IPS-18a (cell line): Measurements from ENCODE around the gene DDX47.
"Not testable (repeated sequence)": the region's sequence is repeated elsewhere in the genome, so short reads cannot be mapped to it uniquely, and the experiment has no call there.

Source experiments
- H3K27ac ChIP-seq: one replicate; pipeline ENCODE4 v1.5.1; 2013; ENCODE audit warnings: low read length
- H3K27me3 ChIP-seq: one replicate; pipeline ENCODE4 v1.6.1; 2013; ENCODE audit warnings: mild to moderate bottlenecking, low read length; ENCODE audit not compliant: control insufficient read depth, insufficient read depth
- H3K36me3 ChIP-seq: one replicate; pipeline ENCODE4 v1.6.1; 2013; ENCODE audit warnings: low read depth, low read length; ENCODE audit not compliant: control insufficient read depth
- H3K4me1 ChIP-seq: one replicate; pipeline ENCODE4 v1.6.1; 2013; ENCODE audit warnings: low read depth, low read length; ENCODE audit not compliant: control insufficient read depth
- H3K4me3 ChIP-seq: one replicate; pipeline ENCODE4 v1.5.1; 2013; ENCODE audit warnings: low read length
- H3K9ac ChIP-seq: one replicate; pipeline ENCODE4 v1.6.1; 2013; ENCODE audit warnings: mild to moderate bottlenecking, low read length, moderate library complexity
- H3K9me3 ChIP-seq: one replicate; pipeline ENCODE4 v1.6.1; 2013; ENCODE audit warnings: low read depth, low read length; ENCODE audit not compliant: control insufficient read depth

Gene DDX47

DNA sequence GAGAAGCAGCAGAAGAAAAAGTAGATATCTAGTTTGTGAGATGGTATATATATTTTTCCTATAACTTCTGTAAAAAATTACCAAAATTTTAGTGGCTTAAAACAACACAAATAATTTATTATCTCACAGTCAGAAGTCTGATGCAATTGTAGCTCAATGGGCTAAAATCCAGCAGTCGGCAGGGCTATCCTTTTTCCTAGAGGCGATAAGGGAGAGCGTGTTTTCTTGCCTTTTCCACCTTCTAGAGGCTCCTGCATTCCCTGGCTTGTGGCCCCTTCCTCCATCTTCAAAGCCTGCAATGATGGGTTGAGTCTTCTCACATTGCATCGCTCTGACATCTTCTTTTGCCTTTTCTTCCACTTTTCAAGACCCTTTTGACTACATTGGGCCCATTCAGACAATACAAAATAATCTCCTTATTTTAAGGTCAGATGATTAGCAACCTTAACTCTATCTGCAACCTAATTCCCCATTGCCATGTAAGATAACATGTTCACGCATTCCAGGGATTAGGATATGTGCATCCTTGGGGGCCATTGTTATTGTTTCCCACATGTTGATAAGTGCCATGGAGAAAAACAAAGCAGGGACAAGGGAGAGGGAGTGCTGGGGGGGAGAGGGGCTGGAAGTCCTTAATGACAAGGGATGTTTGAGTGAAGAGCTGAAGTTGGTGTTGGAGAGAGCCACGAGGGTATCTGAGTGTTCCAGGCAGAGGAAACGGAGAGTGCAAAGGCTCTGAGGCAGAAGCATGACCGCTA, 13.8 kb upstream of the DDX47 start:
- H3K27me3 ChIP-seq: no peaks in the 10 kb centered on the region
- H3K4me1 ChIP-seq: peaks cover 4% of the 10 kb centered on the region
- no peak overlapping the region for H3K27ac ChIP-seq
- no peaks in the 10 kb centered on the region for H3K9me3 ChIP-seq
- H3K9ac ChIP-seq: no peak overlapping the region
- H3K4me3 ChIP-seq: no peak overlapping the region
- no peaks in the 10 kb centered on the region for H3K36me3 ChIP-seq

DNA sequence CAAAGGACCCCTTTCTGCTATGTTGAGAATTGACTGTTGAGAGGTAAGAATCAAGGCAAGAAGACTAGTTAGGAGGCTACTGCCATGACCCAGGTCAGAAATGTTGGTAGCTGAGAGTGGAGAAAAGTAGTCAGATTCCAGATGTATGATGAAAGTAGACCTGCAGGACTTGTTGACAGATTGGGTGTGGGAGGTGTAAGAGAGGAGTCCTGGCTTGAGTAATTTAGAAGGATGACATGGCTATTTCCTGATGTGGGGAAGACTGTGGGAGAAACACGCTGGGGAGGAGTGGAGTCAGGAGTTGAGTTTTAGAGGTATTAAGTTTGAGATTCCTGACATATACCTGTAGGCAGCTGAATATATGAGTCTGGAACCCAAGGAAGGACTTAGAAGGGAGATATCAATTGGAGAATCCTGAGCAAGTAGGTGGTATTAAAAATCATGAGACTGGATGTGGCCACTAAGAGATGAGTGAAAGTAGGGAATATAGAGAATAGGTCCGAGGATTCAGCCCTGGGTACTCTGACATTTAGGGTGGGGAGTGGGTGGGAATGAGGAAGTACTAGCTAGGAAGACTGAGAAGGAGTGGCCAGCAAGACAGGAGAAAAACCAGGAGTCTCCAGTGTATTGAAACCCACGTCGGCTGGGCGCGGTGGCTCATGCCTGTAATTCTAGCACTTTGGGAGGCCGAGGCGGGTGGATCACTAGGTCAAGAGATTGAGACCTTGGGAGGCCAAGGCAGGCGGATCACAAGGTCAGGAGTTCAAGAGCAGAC, 12.6 kb upstream of the DDX47 start:
- Histone ChIP-seq H3K4me3 (no peak overlapping the region), H3K4me1 (peaks cover 4% of the 10 kb centered on the region), H3K27me3 (no peaks in the 10 kb centered on the region), H3K27ac (no peak overlapping the region), H3K9me3 (no peaks in the 10 kb centered on the region), H3K9ac (no peak overlapping the region), H3K36me3 (no peaks in the 10 kb centered on the region)

DNA sequence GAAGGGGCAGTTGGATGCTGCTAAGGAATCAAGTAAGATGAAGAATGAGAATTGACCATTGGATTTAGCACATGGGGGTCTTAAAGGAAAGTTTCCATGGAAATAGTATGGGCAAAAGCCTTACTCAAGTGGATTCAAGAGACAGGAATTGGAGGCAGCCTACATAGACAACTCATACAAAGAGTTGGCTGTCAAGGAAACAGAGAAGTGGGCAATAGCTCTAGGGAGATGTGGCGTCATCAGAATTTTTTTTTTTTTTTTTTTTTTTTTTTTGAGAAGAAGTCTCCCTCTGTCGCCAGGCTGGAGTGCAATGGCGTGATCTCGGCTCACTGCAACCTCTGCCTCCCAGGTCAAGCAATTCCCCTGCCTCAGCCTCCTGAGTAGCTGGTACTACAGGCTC, 11.5 kb upstream of the DDX47 start:
- H3K4me3 ChIP-seq, H3K36me3 ChIP-seq, H3K27me3 ChIP-seq, H3K4me1 ChIP-seq, H3K9me3 ChIP-seq, H3K9ac ChIP-seq, H3K27ac ChIP-seq: not testable (repeated sequence)

DNA sequence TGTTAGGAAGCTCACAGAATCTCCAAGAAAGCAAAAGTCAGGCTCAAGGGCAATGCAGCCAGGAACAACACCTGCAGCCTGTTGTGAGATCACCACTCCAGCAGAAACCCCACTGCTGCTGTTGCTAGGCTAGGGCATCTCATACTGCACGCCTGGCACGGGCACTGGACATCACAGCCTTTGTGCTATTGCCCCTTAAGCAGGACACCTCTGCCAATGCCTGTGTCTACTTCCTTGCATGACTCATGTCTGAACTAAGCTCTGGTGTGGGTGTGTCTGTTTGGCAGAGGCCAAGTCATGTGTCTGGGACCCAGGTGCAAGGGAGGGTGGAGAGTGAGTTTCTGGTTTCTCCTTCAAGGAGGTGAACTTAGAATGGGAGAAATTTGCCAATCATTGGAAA, 10.0 kb upstream of the DDX47 start:
- no peaks in the 10 kb centered on the region for H3K27me3 ChIP-seq
- peaks cover 4% of the 10 kb centered on the region for H3K4me1 ChIP-seq
- H3K9ac ChIP-seq: no peak overlapping the region
- no peaks in the 10 kb centered on the region for H3K9me3 ChIP-seq
- no peaks in the 10 kb centered on the region for H3K36me3 ChIP-seq
- H3K4me3 ChIP-seq: no peak overlapping the region
- H3K27ac ChIP-seq: no peak overlapping the region

DNA sequence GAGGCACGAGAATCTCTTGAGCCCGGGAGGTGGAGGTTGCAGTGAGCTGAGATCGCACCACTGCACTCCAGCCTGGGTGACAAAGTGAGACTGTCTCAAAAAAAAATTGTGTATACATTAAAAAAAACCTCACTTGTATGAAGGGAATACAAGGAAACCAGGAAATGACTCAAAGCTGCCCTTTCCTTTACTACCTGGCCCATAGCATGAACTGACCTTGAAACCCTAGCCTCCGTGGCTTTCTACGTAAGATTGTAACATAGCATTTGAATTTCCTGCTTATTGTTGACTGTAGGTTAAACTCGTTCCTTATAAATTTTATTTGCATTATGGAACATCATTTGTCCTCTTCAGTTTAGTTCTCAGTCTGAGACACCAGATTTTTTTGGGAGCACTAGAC, 9.1 kb upstream of the DDX47 start:
- Histone ChIP-seq H3K9ac (no peak overlapping the region), H3K9me3 (no peaks in the 10 kb centered on the region), H3K27me3 (no peaks in the 10 kb centered on the region), H3K36me3 (no peaks in the 10 kb centered on the region), H3K27ac (no peak overlapping the region), H3K4me1 (peaks cover 4% of the 10 kb centered on the region), H3K4me3 (no peak overlapping the region)

DNA sequence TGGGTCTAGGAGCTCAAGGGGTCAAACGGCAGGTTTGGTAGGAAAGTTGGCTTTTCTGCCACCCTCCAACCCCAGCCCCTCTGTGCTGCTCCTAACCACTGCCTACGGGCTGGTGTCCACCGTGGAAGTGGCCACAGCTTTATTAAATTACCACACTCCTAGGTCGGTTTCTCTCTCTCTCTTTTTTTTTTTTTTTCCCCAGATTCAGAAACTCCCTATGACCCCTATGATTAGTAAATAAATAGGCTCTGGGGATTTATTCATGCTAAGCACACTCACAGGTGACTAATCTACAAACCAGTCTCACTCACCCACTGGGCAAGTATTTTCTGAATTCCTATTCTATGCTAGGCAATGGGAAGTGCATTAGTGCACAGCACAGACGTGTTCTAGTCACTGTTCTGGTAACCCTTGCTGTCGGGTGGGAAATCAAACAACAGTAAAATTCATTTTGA, 8.7 kb upstream of the DDX47 start:
- Histone ChIP-seq H3K4me3 (no peak overlapping the region), H3K36me3 (no peaks in the 10 kb centered on the region), H3K27ac (no peak overlapping the region), H3K4me1 (peaks cover 2% of the 10 kb centered on the region), H3K27me3 (no peaks in the 10 kb centered on the region), H3K9ac (no peak overlapping the region), H3K9me3 (no peaks in the 10 kb centered on the region)

DNA sequence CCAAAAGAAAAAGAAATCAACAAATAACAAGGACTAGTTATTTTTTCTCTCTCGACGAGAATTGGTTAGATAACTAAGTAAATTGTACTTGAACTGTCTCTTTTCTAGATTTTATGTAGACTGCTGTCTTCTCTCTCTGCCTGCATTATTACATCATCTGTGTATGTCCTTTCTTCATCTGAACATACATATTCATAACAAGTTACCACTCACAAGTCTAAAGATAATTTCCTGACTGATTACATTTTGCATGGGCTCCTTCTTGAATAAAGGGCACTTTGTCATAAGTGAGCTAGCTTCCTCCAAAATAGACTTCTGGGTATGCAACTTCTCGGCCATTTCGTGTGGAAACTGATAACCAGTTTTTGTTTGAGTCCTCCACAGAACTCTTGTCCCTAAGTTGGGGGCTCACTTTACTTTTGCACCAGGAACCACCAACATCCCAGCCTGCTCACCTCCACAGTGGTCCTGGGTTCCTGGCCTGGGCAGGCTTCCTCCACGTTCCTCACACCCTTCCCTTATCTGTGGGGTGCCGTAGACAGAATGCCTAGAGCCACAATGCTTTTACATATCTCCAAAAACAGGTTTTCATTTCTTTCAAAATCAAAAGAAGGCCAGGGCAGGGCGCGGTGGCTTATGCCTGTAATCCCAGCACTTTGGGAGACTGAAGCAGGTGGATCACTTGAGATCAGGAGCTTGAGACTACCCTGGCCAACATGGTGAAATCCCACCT, 6.2 kb upstream of the DDX47 start:
- Histone ChIP-seq H3K9me3 (no peaks in the 10 kb centered on the region), H3K9ac (no peak overlapping the region), H3K36me3 (no peaks in the 10 kb centered on the region), H3K27me3 (no peaks in the 10 kb centered on the region), H3K4me1 (no peaks in the 10 kb centered on the region), H3K4me3 (no peak overlapping the region), H3K27ac (no peak overlapping the region)

DNA sequence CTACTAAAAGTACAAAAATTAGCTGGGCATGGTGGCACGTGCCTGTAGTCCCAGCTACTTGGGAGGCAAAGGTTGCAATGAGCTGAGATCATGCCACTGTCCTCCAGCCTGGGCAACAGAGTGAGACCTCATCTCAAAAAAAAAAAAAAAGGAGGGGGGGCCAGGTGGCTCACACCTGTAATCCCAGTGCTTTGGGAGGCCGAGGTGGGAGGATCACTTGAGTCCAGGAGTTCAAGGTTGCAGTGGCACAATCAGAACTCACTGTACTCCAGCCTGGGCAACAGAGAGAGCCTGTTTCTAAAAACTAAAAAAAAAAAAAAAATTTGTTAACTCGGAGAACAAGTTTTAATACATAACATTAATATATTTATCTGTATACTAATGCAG, 5.6 kb upstream of the DDX47 start:
- H3K36me3 ChIP-seq, H3K9ac ChIP-seq, H3K27ac ChIP-seq, H3K27me3 ChIP-seq, H3K4me1 ChIP-seq, H3K9me3 ChIP-seq, H3K4me3 ChIP-seq: not testable (repeated sequence)

DNA sequence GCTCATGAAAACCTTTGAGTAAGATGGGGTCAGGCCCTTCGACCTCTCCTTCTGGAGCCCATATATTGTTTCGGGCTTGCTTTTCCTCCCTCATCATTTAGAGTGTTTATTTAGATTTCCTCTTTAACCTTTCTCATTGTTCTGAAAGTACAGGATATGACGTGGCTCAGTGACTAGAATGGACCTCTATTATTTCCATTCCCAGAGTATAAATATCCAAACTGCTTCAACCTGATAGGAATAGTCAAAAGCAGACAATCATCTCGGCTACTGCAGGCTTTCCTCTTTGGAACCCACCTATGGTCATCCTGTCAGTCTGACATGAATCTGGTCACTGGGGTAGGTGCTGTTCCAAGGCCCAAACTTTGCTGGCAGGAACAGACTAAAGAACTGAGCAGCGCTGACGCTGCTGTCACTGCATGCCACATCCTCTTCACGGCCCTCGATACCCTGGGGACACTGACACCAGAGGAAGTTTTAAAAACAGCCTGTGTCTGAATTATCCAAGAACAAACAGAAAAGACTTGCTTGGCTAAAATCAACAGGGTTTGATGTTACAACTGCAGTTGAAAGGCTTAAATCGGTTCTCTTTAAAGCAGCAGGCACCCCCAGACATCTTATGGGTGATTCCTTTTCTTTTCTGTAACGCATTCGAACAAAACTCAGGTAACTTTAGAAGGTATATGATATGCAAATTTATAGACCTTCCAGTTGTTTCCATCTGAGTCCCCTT, 5.0 kb upstream of the DDX47 start:
- Histone ChIP-seq H3K9ac (no peak overlapping the region), H3K9me3 (no peaks in the 10 kb centered on the region), H3K4me1 (no peaks in the 10 kb centered on the region), H3K4me3 (no peak overlapping the region), H3K27ac (no peak overlapping the region), H3K27me3 (no peaks in the 10 kb centered on the region), H3K36me3 (no peaks in the 10 kb centered on the region)

DNA sequence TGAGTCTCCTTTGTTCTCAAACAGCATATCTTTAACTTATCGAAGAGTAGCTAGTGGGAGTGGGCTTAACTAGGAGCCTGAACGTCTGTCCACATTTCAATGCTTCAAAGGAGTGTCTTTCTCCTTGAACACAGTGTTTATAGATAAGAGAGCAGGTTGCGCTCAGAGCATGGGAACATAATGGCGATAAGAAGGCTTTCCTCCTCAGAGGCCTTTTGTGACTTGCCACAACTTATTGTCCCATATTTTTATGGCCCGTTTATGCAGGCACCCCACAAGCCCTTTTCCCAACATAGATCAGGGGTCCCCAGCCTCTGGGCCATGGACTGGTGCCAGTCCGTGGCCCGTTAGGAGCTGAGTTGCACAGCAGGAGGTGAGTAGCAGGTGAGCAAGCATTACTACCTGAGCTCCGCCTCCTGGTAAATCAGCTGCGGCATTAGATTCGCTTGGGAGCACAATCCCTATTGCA, 2.6 kb upstream of the DDX47 start:
- no peak overlapping the region for H3K4me3 ChIP-seq
- H3K4me1 ChIP-seq: no peaks in the 10 kb centered on the region
- H3K36me3 ChIP-seq: peaks cover 4% of the 10 kb centered on the region
- no peaks in the 10 kb centered on the region for H3K9me3 ChIP-seq
- no peak overlapping the region for H3K27ac ChIP-seq
- no peaks in the 10 kb centered on the region for H3K27me3 ChIP-seq
- H3K9ac ChIP-seq: no peak overlapping the region

DNA sequence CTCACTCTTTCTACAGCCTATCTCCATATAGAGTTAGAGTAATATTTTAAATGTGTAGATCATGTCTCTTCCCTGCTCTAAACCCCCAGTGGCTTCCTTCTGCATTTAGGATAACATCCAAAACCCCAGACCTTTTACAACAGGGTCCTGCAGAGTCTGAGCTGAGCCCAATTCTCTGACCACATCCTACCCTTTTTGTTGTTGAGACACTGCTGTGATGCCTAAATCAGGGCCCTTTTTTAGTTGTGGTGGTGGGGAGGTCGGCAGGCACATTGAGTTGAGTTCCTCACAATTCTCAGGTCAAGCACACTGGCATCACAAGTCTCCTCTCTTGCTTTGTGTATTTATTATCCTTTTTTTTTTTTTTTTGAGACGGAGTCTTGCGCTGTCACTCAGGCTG, 1.8 kb upstream of the DDX47 start:
- Histone ChIP-seq H3K4me3 (no peak overlapping the region), H3K36me3 (peaks cover 8% of the 10 kb centered on the region), H3K27ac (no peak overlapping the region), H3K9ac (no peak overlapping the region), H3K27me3 (no peaks in the 10 kb centered on the region), H3K9me3 (no peaks in the 10 kb centered on the region), H3K4me1 (no peaks in the 10 kb centered on the region)
